K562 treated with DMSO at 1 percent for 4 hours (cell line): ENCODE measurements around the gene GPHN. TPM values are rescaled to one million over a fixed set of nuclear protein-coding genes. Genes with fewer than 3 reads are reported as not detected.

Experiments
- total RNA-seq: library from RNA; unstranded; fragments of 300-600 nt; gene quantifications from 2 replicates; pipeline ENCODE4 v1.2.3, GENCODE V29; 2022; ENCODE audit not compliant: insufficient read depth

Gene GPHN
- 6.9 and 12.3 TPM in 2 replicates for total RNA-seq

DNA sequence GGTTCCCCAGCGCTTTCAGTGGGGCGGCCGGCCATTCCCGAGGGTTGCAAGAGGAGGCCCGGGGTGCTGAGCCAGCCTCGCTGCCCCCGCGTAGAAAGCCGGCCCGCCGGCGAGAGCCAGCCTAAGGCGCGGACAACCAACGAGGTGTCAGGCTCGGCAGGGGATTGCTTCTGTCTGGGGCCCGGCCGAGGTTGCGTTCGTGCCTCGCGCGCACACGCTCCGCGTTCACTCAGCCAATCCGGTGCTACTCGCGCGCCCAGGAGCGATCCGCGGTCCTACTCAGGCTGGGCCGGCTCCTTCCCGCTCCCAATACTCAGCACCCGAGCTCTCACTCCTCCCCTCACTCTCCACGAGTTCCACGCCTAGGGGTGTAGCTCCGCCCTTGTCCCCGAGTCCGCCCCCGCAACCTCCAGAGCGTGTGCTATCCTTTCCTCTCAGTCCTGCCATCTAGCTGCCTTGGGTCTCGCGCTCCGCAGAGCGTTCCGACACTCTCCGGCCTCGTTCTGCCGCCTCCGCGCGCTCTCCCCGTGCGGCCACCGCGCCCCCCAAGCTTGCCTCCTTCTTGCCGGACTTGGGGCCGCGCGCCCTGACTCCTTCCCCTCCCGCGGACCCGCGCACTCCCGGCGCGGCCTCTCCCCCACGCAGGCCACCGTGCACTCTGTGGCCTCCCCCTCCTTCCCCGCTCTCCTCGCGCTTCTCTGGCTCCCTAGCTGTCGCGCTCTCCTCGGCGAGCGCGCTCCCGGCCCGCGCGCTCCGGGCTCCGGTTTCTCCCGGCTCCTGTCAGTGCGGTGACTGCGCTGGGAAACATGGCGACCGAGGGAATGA, at the start of gene GPHN:
TSS of gene GPHN (plus strand) at position 426 of the 825 bp plus-strand sequence.

GRCh38 chr14:66485910-66486421, 22.0 kb upstream of the GPHN start, which contains the start of gene CCDC196:
Gene CCDC196 (plus strand): TSS chr14:66486371. CDS start chr14:66486503, 132 bp downstream.

Other genes with a start within 250 kb of the GPHN start
- gene CCDC196, start 21.8 kb upstream of the GPHN start, total RNA-seq, result not detected in 2 replicates